ENCODE measurements around the gene GRIPAP1. TPM values are rescaled to one million over a fixed set of nuclear protein-coding genes. Genes with fewer than 3 reads are reported as not detected.
"Not testable (repeated sequence)": the region's sequence is repeated elsewhere in the genome, so short reads cannot be mapped to it uniquely, and the experiment has no call there.

The GRIPAP1 gene
- total RNA-seq, 1 experiment from 2014 or later, result 51.0 TPM

DNA sequence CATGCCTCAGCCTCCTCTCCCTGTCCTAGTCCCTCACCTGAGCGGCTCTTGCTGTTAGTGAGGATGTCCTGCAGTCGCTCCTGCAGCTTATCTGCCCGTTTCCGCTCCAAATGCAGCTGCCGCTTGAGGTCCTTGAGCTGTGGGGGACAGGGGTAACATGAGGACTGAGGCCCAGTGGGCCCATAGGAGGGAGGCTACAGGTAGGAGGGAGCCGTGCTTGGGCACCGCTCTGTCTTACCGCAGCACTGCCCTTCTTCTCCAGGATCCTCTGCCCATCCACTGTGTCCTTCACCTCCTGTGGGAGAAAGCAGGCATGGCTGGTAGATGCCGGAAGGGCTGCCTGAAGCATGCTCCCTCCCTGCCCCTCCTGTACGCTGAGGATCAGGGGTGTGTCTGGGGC lies 20.9 kb downstream of the GRIPAP1 start:
- H3K4me3 ChIP-seq (ENCODE audit: low read depth in 2 of 2, low read length in 2 of 2), result no peak overlapping the region
- POLR2A ChIA-PET, result no interaction called here
- no peak overlapping the region for H3K27ac ChIP-seq (ENCODE audit: low read length)
- in situ Hi-C loops (cut with HindIII; ENCODE audit: low pct_unique_long_range_greater_than_20kb, low sequenced_read_pairs), result no loop called here
- no peaks in the 10 kb centered on the region for H3K9me3 ChIP-seq (ENCODE audit: control insufficient read depth, insufficient read depth, low read depth, low read length)
- H3K27me3 ChIP-seq (ENCODE audit: control insufficient read depth, insufficient read depth, low read length), result no peaks in the 10 kb centered on the region
- no TSS peak for BruUV-seq (replicated peaks)
- H3K4me1 ChIP-seq (ENCODE audit: control insufficient read depth, insufficient read depth, low read length), result no peaks in the 10 kb centered on the region
- no peaks in the 10 kb centered on the region; the same call in none of the 2 replicates for H3K36me3 ChIP-seq (ENCODE audit: control insufficient read depth, insufficient read depth, low read length)
- DNase-seq (ENCODE audit: low read depth, low spot score), result no peak
- ATAC-seq, result no peak
- intact Hi-C loops (cut with micrococcal nuclease; ENCODE audit: unreplicated experiment), result no loop called here
- TF ChIP-seq POLR2AphosphoS5 (IDR thresholded peaks at IDR 0.05; ENCODE audit: low read depth, low read length) (no peak), SIN3A (IDR thresholded peaks at IDR 0.05; ENCODE audit: borderline replicate concordance, insufficient read depth, low read depth, low read length) (no peak), REST (IDR thresholded peaks at IDR 0.05; ENCODE audit: insufficient read depth in 1 of 2, low read depth in 2 of 2, low read length in 1 of 2) (no peak), TCF7L2 (IDR thresholded peaks at IDR 0.05; ENCODE audit: low read depth, low read length) (no peak)
- TF ChIP-seq, protein P1, sequence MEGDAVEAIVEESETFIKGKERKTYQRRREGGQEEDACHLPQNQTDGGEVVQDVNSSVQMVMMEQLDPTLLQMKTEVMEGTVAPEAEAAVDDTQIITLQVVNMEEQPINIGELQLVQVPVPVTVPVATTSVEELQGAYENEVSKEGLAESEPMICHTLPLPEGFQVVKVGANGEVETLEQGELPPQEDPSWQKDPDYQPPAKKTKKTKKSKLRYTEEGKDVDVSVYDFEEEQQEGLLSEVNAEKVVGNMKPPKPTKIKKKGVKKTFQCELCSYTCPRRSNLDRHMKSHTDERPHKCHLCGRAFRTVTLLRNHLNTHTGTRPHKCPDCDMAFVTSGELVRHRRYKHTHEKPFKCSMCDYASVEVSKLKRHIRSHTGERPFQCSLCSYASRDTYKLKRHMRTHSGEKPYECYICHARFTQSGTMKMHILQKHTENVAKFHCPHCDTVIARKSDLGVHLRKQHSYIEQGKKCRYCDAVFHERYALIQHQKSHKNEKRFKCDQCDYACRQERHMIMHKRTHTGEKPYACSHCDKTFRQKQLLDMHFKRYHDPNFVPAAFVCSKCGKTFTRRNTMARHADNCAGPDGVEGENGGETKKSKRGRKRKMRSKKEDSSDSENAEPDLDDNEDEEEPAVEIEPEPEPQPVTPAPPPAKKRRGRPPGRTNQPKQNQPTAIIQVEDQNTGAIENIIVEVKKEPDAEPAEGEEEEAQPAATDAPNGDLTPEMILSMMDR (IDR thresholded peaks at IDR 0.05), result no peak
- CTCF ChIA-PET, result no interaction called here

- DNase-seq (ENCODE audit: low read depth, low spot score); BruUV-seq (replicated peaks); in situ Hi-C loops (cut with HindIII; ENCODE audit: low pct_unique_long_range_greater_than_20kb, low sequenced_read_pairs); intact Hi-C loops (cut with micrococcal nuclease; ENCODE audit: unreplicated experiment); ATAC-seq; CTCF ChIA-PET; H3K27ac ChIP-seq (ENCODE audit: low read length); H3K27me3 ChIP-seq (ENCODE audit: control insufficient read depth, insufficient read depth, low read length); H3K36me3 ChIP-seq (ENCODE audit: control insufficient read depth, insufficient read depth, low read length); H3K9me3 ChIP-seq (ENCODE audit: control insufficient read depth, insufficient read depth, low read depth, low read length); POLR2A ChIA-PET; H3K4me1 ChIP-seq (ENCODE audit: control insufficient read depth, insufficient read depth, low read length); H3K4me3 ChIP-seq (ENCODE audit: low read depth in 2 of 2, low read length in 2 of 2): not testable (repeated sequence)
These were observed 21.7 kb downstream of the GRIPAP1 start for GRCh38 chrX:48980341-48980740.

GRCh38 chrX:48978226-48978625 lies 23.8 kb downstream of the GRIPAP1 start:
- no peak for TF ChIP-seq TCF7L2 (IDR thresholded peaks at IDR 0.05; ENCODE audit: low read depth, low read length)
- no peak for TF ChIP-seq POLR2AphosphoS5 (IDR thresholded peaks at IDR 0.05; ENCODE audit: low read depth, low read length)
- no peak for TF ChIP-seq REST (IDR thresholded peaks at IDR 0.05; ENCODE audit: insufficient read depth in 1 of 2, low read depth in 2 of 2, low read length in 1 of 2)
- TF ChIP-seq, protein P1 (IDR thresholded peaks at IDR 0.05), result no peak
- TF ChIP-seq SIN3A (IDR thresholded peaks at IDR 0.05; ENCODE audit: borderline replicate concordance, insufficient read depth, low read depth, low read length), result no peak
- intact Hi-C loops (cut with micrococcal nuclease; ENCODE audit: unreplicated experiment), result loop anchor here (10.0 kb wide), 1 partner anchor 67 kb away; the partner anchor contains the start of gene TFE3
- BruUV-seq (replicated peaks), result no TSS peak
- no peaks in the 10 kb centered on the region for H3K4me1 ChIP-seq (ENCODE audit: control insufficient read depth, insufficient read depth, low read length)
- CTCF ChIA-PET, result no interaction called here
- POLR2A ChIA-PET, result interaction anchor here (0.6 kb wide), 1 partner anchor 20 kb away, joined by 3 read pairs; no protein-coding TSS in a partner anchor
- no peaks in the 10 kb centered on the region; the same call in none of the 2 replicates for H3K36me3 ChIP-seq (ENCODE audit: control insufficient read depth, insufficient read depth, low read length)
- H3K27ac ChIP-seq (ENCODE audit: low read length), result no peak overlapping the region
- H3K27me3 ChIP-seq (ENCODE audit: control insufficient read depth, insufficient read depth, low read length), result no peaks in the 10 kb centered on the region
- ATAC-seq (no peak), DNase-seq (ENCODE audit: low read depth, low spot score) (no peak)
- no peak overlapping the region for H3K4me3 ChIP-seq (ENCODE audit: low read depth in 2 of 2, low read length in 2 of 2)
- in situ Hi-C loops (cut with HindIII; ENCODE audit: low pct_unique_long_range_greater_than_20kb, low sequenced_read_pairs), result no loop called here
- H3K9me3 ChIP-seq (ENCODE audit: control insufficient read depth, insufficient read depth, low read depth, low read length), result no peaks in the 10 kb centered on the region
